SJSA1 (cell line): Measurements from ENCODE around the gene AMOTL1. TPM values are rescaled to one million over a fixed set of nuclear protein-coding genes. Genes with fewer than 3 reads are reported as not detected.

Source experiments
- DNase-seq, 2 experiments: peaks; one replicate each; pipeline ENCODE4 v3.0.0-alpha.2; 2015 to 2020; ENCODE audit warnings: low spot score in 2 of 2, low read depth in 1 of 2
- H3K27ac ChIP-seq: fragments of 250-450 bp; sonication (Bioruptor Pico); 2 replicates; pipeline ENCODE4 v1.5.1; 2020; ENCODE audit warnings: mild to moderate bottlenecking, moderate library complexity
- H3K27me3 ChIP-seq: fragments of 250-450 bp; sonication (Bioruptor Pico); replicated peaks from 2 replicates; pipeline ENCODE4 v1.5.1; 2020; ENCODE audit warnings: mild to moderate bottlenecking, moderate library complexity
- H3K36me3 ChIP-seq: fragments of 250-450 bp; sonication (Bioruptor Pico); 2 replicates; pipeline ENCODE4 v1.5.1; 2020; ENCODE audit warnings: mild to moderate bottlenecking
- H3K4me1 ChIP-seq: fragments of 250-450 bp; sonication (Bioruptor Pico); replicated peaks from 2 replicates; pipeline ENCODE4 v1.6.1; 2021; ENCODE audit warnings: mild to moderate bottlenecking
- H3K4me3 ChIP-seq: fragments of 250-450 bp; sonication (Bioruptor Pico); 2 replicates; pipeline ENCODE4 v1.5.1; 2020; ENCODE audit warnings: mild to moderate bottlenecking
- H3K9me3 ChIP-seq: fragments of 250-450 bp; sonication (Bioruptor Pico); replicated peaks from 2 replicates; pipeline ENCODE4 v1.5.1; 2020; ENCODE audit warnings: mild to moderate bottlenecking
- total RNA-seq: library from RNA; depleted of rRNA; stranded (reverse); fragments of >200 nt; shearing (Covaris generic); gene quantifications from 2 replicates; pipeline ENCODE4 v1.2.3, GENCODE V29; 2014

Gene AMOTL1
- total RNA-seq, 1 experiment from 2014 or later = 14.8 TPM

GRCh38 chr11:94751786-94752185 is 16.4 kb upstream of the AMOTL1 start:
- Histone ChIP-seq H3K27ac (no peak overlapping the region), H3K4me3 (no peak overlapping the region), H3K36me3 (no peaks in the 10 kb centered on the region), H3K4me1 (peaks cover 19% of the 10 kb centered on the region), H3K27me3 (no peaks in the 10 kb centered on the region), H3K9me3 (no peaks in the 10 kb centered on the region)
- no peak for DNase-seq

GRCh38 chr11:94753630-94754029 is 14.5 kb upstream of the AMOTL1 start:
- no peaks in the 10 kb centered on the region for H3K36me3 ChIP-seq
- H3K27ac ChIP-seq = no peak overlapping the region
- peaks cover 17% of the 10 kb centered on the region for H3K4me1 ChIP-seq
- H3K4me3 ChIP-seq = no peak overlapping the region
- H3K27me3 ChIP-seq = no peaks in the 10 kb centered on the region
- no peaks in the 10 kb centered on the region for H3K9me3 ChIP-seq
- no peak for DNase-seq

GRCh38 chr11:94754335-94754734 is 13.8 kb upstream of the AMOTL1 start:
- peaks cover 20% of the 10 kb centered on the region for H3K4me1 ChIP-seq
- DNase-seq = no peak
- H3K4me3 ChIP-seq = no peak overlapping the region
- H3K36me3 ChIP-seq = no peaks in the 10 kb centered on the region
- no peaks in the 10 kb centered on the region for H3K9me3 ChIP-seq
- H3K27me3 ChIP-seq = no peaks in the 10 kb centered on the region
- no peak overlapping the region for H3K27ac ChIP-seq

GRCh38 chr11:94754819-94755218 is 13.3 kb upstream of the AMOTL1 start:
- H3K36me3 ChIP-seq = no peaks in the 10 kb centered on the region
- H3K9me3 ChIP-seq = no peaks in the 10 kb centered on the region
- peaks cover 20% of the 10 kb centered on the region for H3K4me1 ChIP-seq
- no peak overlapping the region for H3K4me3 ChIP-seq
- no peaks in the 10 kb centered on the region for H3K27me3 ChIP-seq
- H3K27ac ChIP-seq = no peak overlapping the region
- DNase-seq = no peak

GRCh38 chr11:94755494-94755893 is 12.7 kb upstream of the AMOTL1 start:
- H3K27me3 ChIP-seq = no peaks in the 10 kb centered on the region

GRCh38 chr11:94757037-94757735 is 11.0 kb upstream of the AMOTL1 start:
- no peaks in the 10 kb centered on the region for H3K27me3 ChIP-seq
- peaks cover 15% of the 10 kb centered on the region for H3K4me1 ChIP-seq
- H3K27ac ChIP-seq = no peak overlapping the region
- no peak overlapping the region for H3K4me3 ChIP-seq
- no peak for DNase-seq
- H3K36me3 ChIP-seq = no peaks in the 10 kb centered on the region
- no peaks in the 10 kb centered on the region for H3K9me3 ChIP-seq

More at GRCh38 chr11:94755494-94755893, 12.7 kb upstream of the AMOTL1 start:
- Histone ChIP-seq H3K27ac (no peak overlapping the region), H3K36me3 (no peaks in the 10 kb centered on the region), H3K4me1 (peaks cover 20% of the 10 kb centered on the region), H3K4me3 (no peak overlapping the region), H3K9me3 (no peaks in the 10 kb centered on the region)
- no peak for DNase-seq

GRCh38 chr11:94758666-94759065 is 9.5 kb upstream of the AMOTL1 start:
- peak in 1 of 2 experiments; percentile 48 for DNase-seq
- Histone ChIP-seq H3K27ac (no peak overlapping the region; the same call in 1 of the 2 replicates), H3K9me3 (no peaks in the 10 kb centered on the region), H3K27me3 (no peaks in the 10 kb centered on the region), H3K4me3 (no peak overlapping the region), H3K4me1 (peaks cover 12% of the 10 kb centered on the region), H3K36me3 (no peaks in the 10 kb centered on the region)

- Histone ChIP-seq H3K4me3 (no peak overlapping the region), H3K36me3 (no peaks in the 10 kb centered on the region), H3K4me1 (peaks cover 12% of the 10 kb centered on the region), H3K27ac (no peak overlapping the region), H3K9me3 (no peaks in the 10 kb centered on the region), H3K27me3 (no peaks in the 10 kb centered on the region)
- no peak for DNase-seq
Observed at GRCh38 chr11:94759522-94759921, 8.6 kb upstream of the AMOTL1 start.

GRCh38 chr11:94760296-94760695 is 7.9 kb upstream of the AMOTL1 start:
- H3K27ac ChIP-seq = no peak overlapping the region
- no peaks in the 10 kb centered on the region for H3K27me3 ChIP-seq
- peaks cover 12% of the 10 kb centered on the region for H3K4me1 ChIP-seq
- H3K36me3 ChIP-seq = no peaks in the 10 kb centered on the region
- no peak overlapping the region for H3K4me3 ChIP-seq
- H3K9me3 ChIP-seq = no peaks in the 10 kb centered on the region
- DNase-seq = no peak

- H3K36me3 ChIP-seq = no peaks in the 10 kb centered on the region
- DNase-seq = no peak
- peaks cover 12% of the 10 kb centered on the region for H3K4me1 ChIP-seq
- H3K9me3 ChIP-seq = no peaks in the 10 kb centered on the region
- no peak overlapping the region for H3K27ac ChIP-seq
- H3K4me3 ChIP-seq = no peak overlapping the region
- H3K27me3 ChIP-seq = no peaks in the 10 kb centered on the region
Observed at GRCh38 chr11:94762208-94762607, 5.9 kb upstream of the AMOTL1 start.

- Histone ChIP-seq H3K27me3 (no peaks in the 10 kb centered on the region), H3K9me3 (no peaks in the 10 kb centered on the region), H3K4me1 (peaks cover 14% of the 10 kb centered on the region), H3K4me3 (no peak overlapping the region), H3K27ac (no peak overlapping the region), H3K36me3 (no peaks in the 10 kb centered on the region)
- DNase-seq = no peak
Observed at GRCh38 chr11:94762995-94763394, 5.2 kb upstream of the AMOTL1 start.

- Histone ChIP-seq H3K27ac (no peak overlapping the region), H3K27me3 (no peaks in the 10 kb centered on the region), H3K4me1 (peaks cover 8% of the 10 kb centered on the region), H3K36me3 (no peaks in the 10 kb centered on the region), H3K4me3 (no peak overlapping the region), H3K9me3 (no peaks in the 10 kb centered on the region)
- no peak for DNase-seq
Observed at GRCh38 chr11:94766713-94767206, 1.4 kb upstream of the AMOTL1 start.

GRCh38 chr11:94767291-94767690 is 865 bp upstream of the AMOTL1 start:
- DNase-seq = no peak
- Histone ChIP-seq H3K4me3 (no peak overlapping the region), H3K9me3 (no peaks in the 10 kb centered on the region), H3K4me1 (peaks cover 8% of the 10 kb centered on the region), H3K27me3 (no peaks in the 10 kb centered on the region), H3K27ac (no peak overlapping the region), H3K36me3 (no peaks in the 10 kb centered on the region)

GRCh38 chr11:94768602-94769541 is 716 bp downstream of the AMOTL1 start:
- Histone ChIP-seq H3K27me3 (no peaks in the 10 kb centered on the region), H3K4me3 (peak overlapping the region; percentile 69), H3K4me1 (peaks cover 8% of the 10 kb centered on the region), H3K36me3 (no peaks in the 10 kb centered on the region), H3K27ac (peak overlapping the region; percentile 34; the same call in 1 of the 2 replicates), H3K9me3 (no peaks in the 10 kb centered on the region)
- DNase-seq = peak in 1 of 2 experiments; percentile 40
